MG63 (cell line): ENCODE results near the gene WWTR1. TPM values are rescaled to one million over a fixed set of nuclear protein-coding genes. Genes with fewer than 3 reads are reported as not detected.

Experiments used
- DNase-seq: peaks from one replicate; pipeline ENCODE4 v3.0.0-alpha.2; 2020
- H3K27me3 ChIP-seq: fragments of 250-450 bp; sonication (Bioruptor Pico); 2 replicates; pipeline ENCODE4 v1.5.1; 2020; ENCODE audit warnings: mild to moderate bottlenecking, moderate library complexity
- H3K36me3 ChIP-seq: fragments of 250-450 bp; sonication (Bioruptor Pico); 2 replicates; pipeline ENCODE4 v1.5.1; 2020; ENCODE audit warnings: mild to moderate bottlenecking, moderate library complexity
- H3K4me3 ChIP-seq: fragments of 250-450 bp; sonication (Bioruptor Pico); 2 replicates; pipeline ENCODE4 v1.5.1; 2020; ENCODE audit warnings: mild to moderate bottlenecking, moderate library complexity
- H3K9me3 ChIP-seq: fragments of 250-450 bp; sonication (Bioruptor Pico); 2 replicates; pipeline ENCODE4 v1.5.1; 2020; ENCODE audit warnings: mild to moderate bottlenecking, moderate library complexity
- total RNA-seq: library from RNA; depleted of rRNA; stranded (reverse); fragments of >200 nt; shearing (Covaris generic); gene quantifications from 2 replicates; pipeline ENCODE4 v1.2.3, GENCODE V29; 2014; ENCODE audit warnings: low replicate concordance

WWTR1 gene
- total RNA-seq, 1 experiment from 2014 or later = 51.3 TPM

DNA sequence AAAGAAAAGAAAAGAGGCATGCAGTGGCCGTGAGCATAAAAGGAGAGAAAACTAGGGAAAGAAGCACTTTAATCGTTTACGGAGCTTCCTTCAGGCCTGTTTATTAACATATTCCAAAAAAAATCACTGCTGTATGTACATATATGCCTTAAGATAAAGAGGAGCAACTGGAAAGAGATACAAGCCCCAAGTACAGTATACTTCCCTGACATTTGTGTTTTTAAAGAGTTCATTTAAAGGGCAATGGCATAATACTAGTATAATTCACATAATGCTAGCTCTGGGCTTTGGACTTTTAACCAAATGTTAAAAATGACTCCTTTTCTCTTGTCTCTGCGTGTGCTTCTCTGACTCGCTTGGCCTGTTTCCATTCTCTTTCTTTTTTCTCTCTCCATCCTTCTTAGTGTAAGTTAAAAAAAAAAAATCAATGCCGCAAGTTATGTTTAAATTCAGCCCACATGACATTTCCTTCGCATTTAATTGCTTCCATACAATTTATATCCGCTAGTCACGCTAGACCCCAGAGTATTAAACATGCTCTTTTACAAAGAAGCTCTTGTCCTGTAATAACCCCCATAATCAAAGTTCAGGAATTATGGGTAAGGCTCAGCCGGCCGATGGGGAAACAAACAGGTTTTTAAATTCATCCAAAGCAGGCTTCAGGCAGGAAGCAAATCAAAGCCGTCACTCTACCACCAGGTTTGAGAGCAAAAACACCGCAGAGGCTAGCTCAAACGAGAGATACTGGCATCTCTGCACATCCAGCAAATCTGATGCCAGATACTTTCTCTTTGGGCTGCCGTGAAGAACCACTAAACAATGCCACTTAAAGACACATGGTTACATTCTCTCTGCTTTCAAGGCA is 19.4 kb downstream of the WWTR1 start:
- peak; percentile 66 for DNase-seq
- peak overlapping the region; percentile 36 for H3K4me3 ChIP-seq
- no peaks in the 10 kb centered on the region for H3K9me3 ChIP-seq
- H3K27me3 ChIP-seq = no peaks in the 10 kb centered on the region
- H3K36me3 ChIP-seq = peaks cover 71% of the 10 kb centered on the region

GRCh38 chr3:149635396-149635795 is 22.4 kb downstream of the WWTR1 start:
- Histone ChIP-seq H3K9me3 (no peaks in the 10 kb centered on the region), H3K36me3 (peaks cover 81% of the 10 kb centered on the region), H3K27me3 (no peaks in the 10 kb centered on the region), H3K4me3 (no peak overlapping the region)
- DNase-seq = no peak

DNA sequence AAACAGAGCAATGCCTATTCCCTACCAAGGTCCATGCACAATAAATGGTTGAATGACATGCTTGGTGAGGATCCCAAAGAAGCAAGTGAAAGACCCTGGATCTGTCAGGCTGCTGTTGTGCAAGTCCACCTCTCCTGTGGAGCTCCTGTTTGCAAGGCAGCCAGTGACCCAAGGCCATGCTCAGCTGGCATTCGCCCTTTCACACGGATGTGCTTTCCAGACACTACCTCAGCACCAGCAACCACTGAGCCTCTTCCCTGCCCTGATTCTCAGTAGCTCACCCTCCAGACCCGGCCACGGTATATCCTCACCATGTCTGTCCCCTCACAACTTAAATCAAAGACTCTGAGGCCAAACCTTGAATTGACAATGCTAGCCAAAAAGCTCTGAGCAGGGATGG is 23.3 kb downstream of the WWTR1 start:
- Histone ChIP-seq H3K4me3 (no peak overlapping the region), H3K9me3 (no peaks in the 10 kb centered on the region), H3K27me3 (no peaks in the 10 kb centered on the region), H3K36me3 (peaks cover 84% of the 10 kb centered on the region)
- no peak for DNase-seq

DNA sequence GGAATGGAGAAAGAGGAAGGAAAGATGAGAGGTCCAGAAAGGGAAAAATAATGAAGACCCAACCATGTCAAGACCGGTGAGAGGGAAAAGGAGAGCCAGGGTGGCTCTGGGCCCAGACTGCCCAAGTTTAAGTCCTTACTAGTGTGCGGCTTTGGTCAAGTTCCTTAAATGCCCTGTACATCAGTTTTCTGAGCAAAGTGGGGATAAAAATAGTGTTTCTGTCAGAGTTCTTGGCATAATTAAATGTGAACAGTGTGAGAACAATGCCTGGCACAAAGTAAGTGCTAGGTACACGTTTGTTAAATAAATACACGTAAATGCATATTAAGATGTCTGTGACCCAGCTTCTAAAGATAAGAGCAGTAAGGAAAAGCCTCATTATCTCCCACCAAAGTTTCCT is 23.8 kb downstream of the WWTR1 start:
- DNase-seq = no peak
- Histone ChIP-seq H3K36me3 (peaks cover 79% of the 10 kb centered on the region), H3K4me3 (no peak overlapping the region), H3K27me3 (no peaks in the 10 kb centered on the region), H3K9me3 (no peaks in the 10 kb centered on the region)

GRCh38 chr3:149632225-149632624 is 25.6 kb downstream of the WWTR1 start:
- no peak for DNase-seq
- H3K36me3 ChIP-seq = peaks cover 72% of the 10 kb centered on the region
- no peaks in the 10 kb centered on the region for H3K27me3 ChIP-seq
- H3K4me3 ChIP-seq = no peak overlapping the region
- H3K9me3 ChIP-seq = no peaks in the 10 kb centered on the region

GRCh38 chr3:149630806-149631205 is 27.0 kb downstream of the WWTR1 start:
- H3K9me3 ChIP-seq = no peaks in the 10 kb centered on the region
- no peaks in the 10 kb centered on the region for H3K27me3 ChIP-seq
- DNase-seq = no peak
- H3K36me3 ChIP-seq = peaks cover 73% of the 10 kb centered on the region
- H3K4me3 ChIP-seq = no peak overlapping the region

DNA sequence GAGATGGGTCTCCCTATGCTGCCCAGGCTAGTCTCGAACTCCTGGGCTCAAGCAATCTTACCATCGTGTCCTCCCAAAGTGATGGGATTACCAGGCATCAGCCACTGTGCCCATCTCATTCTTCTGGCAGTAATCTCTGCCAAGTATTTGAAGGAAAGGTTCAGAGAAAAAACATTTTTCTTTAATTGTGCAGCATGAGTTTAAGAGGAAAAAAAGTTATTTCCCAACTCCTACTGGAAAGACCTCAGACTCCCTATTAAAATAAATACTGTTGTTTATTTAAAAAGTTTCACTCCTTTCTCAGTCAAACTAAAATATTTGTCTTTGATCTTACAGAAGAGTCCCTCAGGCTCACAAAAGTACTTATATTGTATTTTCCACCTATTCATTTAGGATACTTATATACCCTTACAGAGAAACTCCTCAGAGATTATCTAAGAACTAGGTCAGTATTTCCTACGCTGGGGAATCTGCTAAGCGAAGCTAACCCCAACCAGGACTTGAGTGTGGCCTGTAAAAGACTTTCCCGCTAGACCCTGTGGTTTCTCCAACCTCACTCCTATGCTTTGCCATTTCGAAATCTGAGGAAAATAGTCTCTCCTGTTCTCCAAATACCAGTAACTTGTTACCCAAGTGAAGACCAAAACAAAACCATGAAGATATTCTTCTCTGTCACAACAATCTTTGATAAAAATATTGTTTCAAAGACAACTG is 28.7 kb downstream of the WWTR1 start:
- no peaks in the 10 kb centered on the region for H3K9me3 ChIP-seq
- H3K4me3 ChIP-seq = no peak overlapping the region
- peak; percentile 12 for DNase-seq
- H3K27me3 ChIP-seq = no peaks in the 10 kb centered on the region
- peaks cover 63% of the 10 kb centered on the region for H3K36me3 ChIP-seq

- peaks cover 56% of the 10 kb centered on the region for H3K36me3 ChIP-seq
- no peak overlapping the region for H3K4me3 ChIP-seq
- no peaks in the 10 kb centered on the region for H3K9me3 ChIP-seq
- DNase-seq = no peak
- H3K27me3 ChIP-seq = no peaks in the 10 kb centered on the region
Measured at GRCh38 chr3:149626671-149627070, 31.2 kb downstream of the WWTR1 start.

DNA sequence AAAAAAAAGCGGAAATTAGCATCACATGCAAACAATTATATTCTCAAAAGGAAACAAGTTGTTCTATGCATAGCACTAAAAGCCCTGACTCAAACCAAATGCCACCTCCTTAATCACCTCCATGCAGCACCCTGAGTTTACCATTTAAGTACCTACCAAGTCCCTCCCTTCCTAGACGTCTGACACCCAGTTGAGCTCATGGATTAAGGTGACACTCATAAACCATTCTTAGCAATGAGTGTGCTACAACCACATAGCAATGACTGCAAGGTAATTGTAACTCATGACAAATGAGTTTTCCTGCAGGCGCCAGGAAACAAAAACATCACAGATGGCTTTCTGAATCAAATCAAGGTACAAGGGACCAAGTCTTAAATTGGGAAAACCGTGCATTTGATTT is 32.0 kb downstream of the WWTR1 start:
- H3K27me3 ChIP-seq = no peaks in the 10 kb centered on the region
- no peaks in the 10 kb centered on the region; the same call in 1 of the 2 replicates for H3K9me3 ChIP-seq
- peaks cover 51% of the 10 kb centered on the region for H3K36me3 ChIP-seq
- no peak overlapping the region for H3K4me3 ChIP-seq
- no peak for DNase-seq

DNA sequence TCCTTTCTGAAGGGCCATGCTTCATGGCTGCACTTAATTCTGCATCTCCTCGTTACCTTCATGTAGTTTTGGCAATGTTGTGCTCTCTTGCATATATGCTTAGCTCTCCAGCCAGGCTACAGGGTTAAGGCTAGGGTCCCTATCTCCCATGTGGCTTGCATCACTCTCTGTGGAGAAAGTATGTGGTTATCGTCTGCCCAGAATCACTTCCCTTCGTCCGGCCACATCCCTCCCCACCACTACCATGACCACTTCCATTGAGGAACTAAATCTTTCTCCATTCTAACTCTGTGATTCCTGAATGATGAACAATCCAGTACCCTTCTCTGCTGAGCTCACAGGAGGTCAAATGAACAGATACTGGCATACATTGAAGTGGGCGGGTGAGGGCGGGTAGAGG is 34.0 kb downstream of the WWTR1 start:
- no peak for DNase-seq
- no peaks in the 10 kb centered on the region; the same call in 1 of the 2 replicates for H3K9me3 ChIP-seq
- H3K36me3 ChIP-seq = peaks cover 57% of the 10 kb centered on the region
- no peak overlapping the region for H3K4me3 ChIP-seq
- H3K27me3 ChIP-seq = no peaks in the 10 kb centered on the region

DNA sequence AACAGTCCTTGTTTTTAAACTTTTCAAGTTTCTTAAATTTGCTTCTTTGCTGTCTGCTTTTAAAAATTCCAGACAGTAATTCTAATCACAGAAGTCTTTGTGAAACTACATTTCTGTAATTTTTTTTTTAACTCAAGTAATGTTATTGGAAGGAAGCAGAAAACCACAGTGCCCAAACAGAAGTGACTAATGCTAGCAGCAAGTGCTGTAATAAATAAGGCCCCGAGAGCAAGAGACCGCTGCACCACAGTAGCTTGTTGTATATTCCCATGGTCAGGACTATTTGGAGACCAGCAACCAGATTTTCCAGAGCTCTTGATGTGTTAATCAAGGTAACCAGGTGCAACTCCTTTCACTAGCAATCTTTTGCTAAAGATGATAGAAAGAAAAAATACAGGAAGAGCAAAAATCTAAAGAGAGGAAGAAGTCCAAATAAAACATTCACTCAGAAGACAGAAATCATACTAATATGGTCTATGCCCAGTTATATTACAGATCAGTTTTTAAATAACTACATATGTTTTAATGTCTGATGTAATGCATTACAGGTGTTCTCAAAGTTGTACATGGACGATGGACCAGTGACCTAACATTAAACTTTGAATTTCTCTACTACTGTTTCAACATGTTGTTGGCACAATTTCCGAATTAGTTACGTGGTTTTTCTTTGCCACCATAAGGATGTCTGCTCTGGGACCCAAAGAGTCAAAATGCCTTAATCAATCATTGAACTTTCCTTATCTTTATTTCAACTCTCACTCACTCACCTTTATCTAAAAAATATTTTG is 36.4 kb downstream of the WWTR1 start:
- Histone ChIP-seq H3K4me3 (no peak overlapping the region), H3K27me3 (no peaks in the 10 kb centered on the region), H3K36me3 (peaks cover 54% of the 10 kb centered on the region), H3K9me3 (no peaks in the 10 kb centered on the region; the same call in 1 of the 2 replicates)
- peak; percentile 55 for DNase-seq

- DNase-seq = no peak
- no peak overlapping the region for H3K4me3 ChIP-seq
Measured at GRCh38 chr3:149620291-149621020, 37.4 kb downstream of the WWTR1 start.

DNA sequence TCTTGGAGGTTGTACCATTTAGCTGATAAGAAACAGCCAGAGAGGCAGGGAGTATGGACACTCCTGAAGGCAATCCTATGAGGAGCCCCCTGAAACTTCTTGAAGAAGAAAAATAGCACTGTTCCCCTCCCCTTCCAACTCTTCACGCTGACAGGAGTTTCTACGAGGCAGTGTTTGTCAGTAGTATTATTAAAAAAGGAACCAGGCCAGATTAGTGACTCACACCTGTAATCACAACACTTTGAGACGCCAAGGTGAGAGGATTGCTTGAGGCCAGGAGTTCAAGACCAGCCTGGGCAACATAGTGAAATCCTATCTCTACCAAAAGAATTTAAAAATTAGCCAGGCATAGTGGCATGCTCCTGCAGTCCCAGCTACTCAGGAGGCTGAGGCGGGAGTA is 38.7 kb downstream of the WWTR1 start:
- DNase-seq = no peak
- Histone ChIP-seq H3K4me3 (no peak overlapping the region), H3K9me3 (no peaks in the 10 kb centered on the region; the same call in 1 of the 2 replicates), H3K27me3 (no peaks in the 10 kb centered on the region), H3K36me3 (peaks cover 53% of the 10 kb centered on the region)

More at GRCh38 chr3:149620291-149621020, 37.4 kb downstream of the WWTR1 start:
- Histone ChIP-seq H3K27me3 (no peaks in the 10 kb centered on the region), H3K36me3 (peaks cover 51% of the 10 kb centered on the region), H3K9me3 (no peaks in the 10 kb centered on the region; the same call in 1 of the 2 replicates)

DNA sequence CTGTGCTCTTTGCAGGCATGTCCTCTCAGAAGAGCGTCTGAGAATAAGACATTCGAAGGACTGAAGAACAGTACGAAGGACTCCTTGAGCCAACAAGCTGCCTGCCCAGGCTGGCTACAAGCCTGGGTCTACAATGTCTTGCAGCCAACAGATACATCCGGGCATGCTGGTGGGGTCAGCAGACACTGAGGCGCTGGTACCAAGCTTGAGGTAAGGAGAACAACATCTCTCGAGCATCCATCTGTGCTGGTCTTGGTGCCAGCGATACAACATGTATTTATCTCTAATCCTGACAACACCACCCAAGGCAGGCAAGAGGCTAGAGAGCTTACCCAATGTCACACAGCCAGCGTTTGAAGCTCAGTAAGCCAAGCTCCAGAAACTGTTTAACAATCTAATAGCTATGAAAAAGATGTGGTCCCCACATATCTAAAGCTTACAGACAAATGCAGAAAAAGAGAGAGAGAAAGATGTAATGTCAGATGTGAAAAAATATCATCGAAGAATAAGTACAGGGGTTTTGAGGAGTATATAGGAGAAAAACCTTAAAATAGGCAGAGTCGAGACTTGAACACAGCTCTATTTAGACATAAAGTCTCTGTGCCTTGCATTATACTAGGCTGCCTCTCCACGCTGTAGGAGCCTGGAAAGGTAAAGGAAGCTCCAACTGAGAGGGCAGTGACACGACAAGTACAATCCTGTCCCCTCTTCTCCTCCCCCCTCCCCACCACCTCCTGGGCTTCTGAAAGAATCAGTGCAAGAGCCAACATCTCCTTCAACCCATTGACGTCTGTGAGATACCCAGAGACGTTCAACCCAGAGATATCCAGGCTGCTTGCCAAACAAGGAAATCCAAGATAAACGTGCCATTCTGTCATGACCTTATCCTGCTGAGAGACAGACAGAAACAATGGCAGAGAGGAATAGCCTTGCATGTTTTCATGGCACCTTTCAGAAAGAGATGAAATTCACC is 39.4 kb downstream of the WWTR1 start:
- Histone ChIP-seq H3K27me3 (no peaks in the 10 kb centered on the region), H3K9me3 (no peaks in the 10 kb centered on the region; the same call in 1 of the 2 replicates), H3K36me3 (peaks cover 48% of the 10 kb centered on the region), H3K4me3 (no peak overlapping the region)
- DNase-seq = peak; percentile 83

DNA sequence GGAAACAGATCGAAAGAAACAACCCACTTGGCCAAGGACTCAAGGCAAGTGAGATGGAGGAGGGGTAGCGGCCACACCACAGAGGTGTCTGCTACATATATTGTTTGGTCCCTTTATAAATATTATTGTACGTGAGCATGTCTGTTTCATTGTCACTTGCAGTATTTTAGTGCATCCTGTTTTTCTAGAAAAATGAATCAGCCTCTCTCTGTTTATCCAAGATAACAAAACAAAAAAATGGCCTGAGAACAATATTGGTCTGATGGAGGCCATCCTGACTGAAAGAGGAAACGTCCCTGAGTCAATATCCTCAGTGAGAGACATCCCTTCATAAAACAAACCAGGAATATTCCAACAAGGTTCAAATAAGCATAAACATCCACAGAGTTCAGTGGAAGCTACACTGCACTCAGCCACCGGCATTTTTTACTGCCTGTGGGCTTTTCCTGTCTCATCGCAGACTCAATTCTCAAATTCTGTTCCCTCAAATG is 42.0 kb downstream of the WWTR1 start:
- DNase-seq = no peak
- H3K27me3 ChIP-seq = no peaks in the 10 kb centered on the region
- H3K36me3 ChIP-seq = peaks cover 45% of the 10 kb centered on the region
- no peaks in the 10 kb centered on the region; the same call in 1 of the 2 replicates for H3K9me3 ChIP-seq
- H3K4me3 ChIP-seq = no peak overlapping the region
